ENCODE data around the gene CDH8.

DNA sequence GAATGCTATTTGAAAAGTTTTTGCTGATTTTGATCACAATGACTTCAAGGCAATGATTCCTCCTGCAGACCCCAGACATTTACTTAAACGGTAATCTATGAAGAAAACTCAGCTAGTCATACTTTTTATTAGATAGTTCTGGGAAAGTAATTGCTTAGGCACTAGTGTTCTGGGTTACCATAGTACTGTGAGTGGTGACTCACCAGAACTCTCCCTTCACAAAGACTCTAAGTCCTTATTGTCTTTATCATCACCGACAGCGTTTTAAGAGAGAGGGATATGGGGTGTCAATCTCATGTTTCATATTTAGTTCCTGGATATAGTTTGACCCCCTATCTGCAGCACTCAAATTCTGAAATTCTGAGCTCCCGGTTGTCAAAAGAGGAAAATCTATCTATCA is 43.0 kb upstream of the CDH8 start:
- TF ChIP-seq CTCF (IDR thresholded peaks at IDR 0.05) (no peak), POLR2A (IDR thresholded peaks at IDR 0.05) (no peak)

All from testis (tissue), 2 donors.